CD4-positive, alpha-beta T cell (primary cell): ENCODE results near the gene SLC36A3. TPM values are rescaled to one million over a fixed set of nuclear protein-coding genes. Genes with fewer than 3 reads are reported as not detected.

Experiments
- ATAC-seq: fragments of 200-7000 bp; cut with Tn5 transposase; one replicate; pipeline ENCODE4 v1.10.0; 2022; ENCODE audit warnings: mild to moderate bottlenecking; ENCODE audit not compliant: poor library complexity
- CTCF ChIA-PET: fragments of 350-600 bp; sonication (Branson Sonifier 250); formaldehyde crosslinking; loops from one replicate; lab custom pipeline; 2021; ENCODE audit warnings: antibody characterized with exemption, inconsistent platforms; lab: Charles Lee
- POLR2A ChIA-PET: fragments of 350-600 bp; sonication (Branson Sonifier 250); formaldehyde crosslinking; loops from one replicate; lab custom pipeline; 2021; ENCODE audit warnings: antibody characterized with exemption, inconsistent platforms; lab: Charles Lee
- DNase-seq, 14 experiments: peaks; one replicate each; pipeline ENCODE4 v3.0.0-alpha.2; 2013 to 2020; ENCODE audit warnings: mixed read lengths in 2 of 14
- H3K27ac ChIP-seq, 2 donors: one replicate each; pipeline versions ENCODE4 v1.5.1 to v1.7.0; 2013; ENCODE audit warnings: low read length in 2 of 2, low read depth in 1 of 2, mild to moderate bottlenecking in 1 of 2
- H3K27me3 ChIP-seq, 2 experiments: 1 replicate in 1 of 2; 2 replicates in 1 of 2; pipeline versions ENCODE4 v1.6.1 to v1.7.0; 2013; ENCODE audit warnings: low read length in 2 of 2, control low read depth in 1 of 2, mild to moderate bottlenecking in 1 of 2, moderate library complexity in 1 of 2; ENCODE audit not compliant: insufficient read depth in 2 of 2, control insufficient read depth in 1 of 2
- H3K36me3 ChIP-seq: one replicate; pipeline ENCODE4 v1.6.1; 2013; ENCODE audit warnings: low read length, control low read depth; ENCODE audit not compliant: insufficient read depth
- H3K4me1 ChIP-seq: one replicate; pipeline ENCODE4 v1.6.1; 2013; ENCODE audit warnings: low read length, control low read depth; ENCODE audit not compliant: insufficient read depth
- H3K4me3 ChIP-seq: one replicate; pipeline ENCODE4 v1.5.1; 2013; ENCODE audit warnings: mild to moderate bottlenecking, low read length, moderate library complexity
- H3K9me3 ChIP-seq, 2 experiments: 1 replicate in 1 of 2; 2 replicates in 1 of 2; pipeline versions ENCODE4 v1.6.1 to v1.7.0; 2013; ENCODE audit warnings: low read length in 2 of 2, mild to moderate bottlenecking in 2 of 2, control low read depth in 1 of 2, moderate library complexity in 1 of 2; ENCODE audit not compliant: control insufficient read depth in 1 of 2, insufficient read depth in 1 of 2
- H3K27ac Mint-ChIP-seq: one replicate; pipeline ENCODE4 v1.8.0; 2020; ENCODE audit warnings: mixed read lengths
- H3K27me3 Mint-ChIP-seq: one replicate; pipeline ENCODE4 v1.8.0; 2021; ENCODE audit warnings: mixed read lengths
- H3K36me3 Mint-ChIP-seq: one replicate; pipeline ENCODE4 v1.8.0; 2021; ENCODE audit warnings: low read depth, mixed read lengths
- H3K4me1 Mint-ChIP-seq: one replicate; pipeline ENCODE4 v1.8.0; 2021; ENCODE audit warnings: low read depth, mixed read lengths
- H3K4me3 Mint-ChIP-seq: one replicate; pipeline ENCODE4 v1.8.0; 2020; ENCODE audit warnings: mild to moderate bottlenecking, mixed read lengths
- H3K9me3 Mint-ChIP-seq: one replicate; pipeline ENCODE4 v1.8.0; 2020; ENCODE audit warnings: mixed read lengths
- CTCF ChIP-seq: fragments of 200-600 bp; IDR thresholded peaks from one replicate; pipeline ENCODE4 v1.8.0; 2022; ENCODE audit warnings: antibody characterized with exemption, mild to moderate bottlenecking
- intact Hi-C, 2 experiments: fragments of 100-400 bp; cut with DNase I in 1 of 2; cut with micrococcal nuclease in 1 of 2; formaldehyde crosslinking; loops; one replicate each; pipeline versions ENCODE4 v1.15.1 to v1.9.0; 2023 to 2025; cut with DNase I, micrococcal nuclease
- polyA plus RNA-seq, 2 donors: library from polyadenylated mRNA; unstranded; fragments of 120-200 nt; gene quantifications; one replicate each; pipeline ENCODE4 v1.2.1, GENCODE V29; 2013
- total RNA-seq, 174 experiments: library from RNA in 2 of 174; stranded (reverse) in 2 of 174; gene quantifications; one replicate each; pipeline ENCODE4 v1.2.3 and lab custom pipeline; 2021 to 2026

SLC36A3 gene
- total RNA-seq (not detected), total RNA-seq (lab: John Stamatoyannopoulos, UW) (0 to 0.24 (median 0) reads per million in 172 experiments)
- not detected for polyA plus RNA-seq (2013, experiment 1 of 2)
- polyA plus RNA-seq (2013, experiment 2 of 2), result 0.03 TPM

- ChIA-PET CTCF (no interaction called here), POLR2A (no interaction called here)
- Mint-ChIP-seq H3K27me3 (peaks cover 35% of the 10 kb centered on the region), H3K9me3 (no peaks in the 10 kb centered on the region), H3K27ac (no peak within 1 kb of the TSS), H3K4me3 (no peak within 1 kb of the TSS), H3K36me3 (no peaks in the 10 kb centered on the region), H3K4me1 (no peaks in the 10 kb centered on the region)
- Histone ChIP-seq H3K36me3 (no peaks in the 10 kb centered on the region), H3K9me3 (no peaks in the 10 kb centered on the region), H3K4me1 (no peaks in the 10 kb centered on the region), H3K27ac (no peak within 1 kb of the TSS), H3K27me3 (peaks cover 7 to 13% of the 10 kb centered on the region in 2 experiments), H3K4me3 (no peak within 1 kb of the TSS)
- intact Hi-C loops, result no loop called here
- DNase-seq (no peak), ATAC-seq (no peak)
- TF ChIP-seq CTCF, result no peak
These were observed at the start of gene SLC36A3 for GRCh38 chr5:151303666-151304065. SLC36A3 (minus strand) TSS chr5:151303766; CDS start chr5:151303354, 412 bp downstream.

- TF ChIP-seq CTCF, result no peak
- Mint-ChIP-seq H3K4me1 (no peaks in the 10 kb centered on the region), H3K4me3 (no peak overlapping the region), H3K27ac (no peak overlapping the region), H3K36me3 (no peaks in the 10 kb centered on the region), H3K27me3 (peaks cover 53% of the 10 kb centered on the region), H3K9me3 (no peaks in the 10 kb centered on the region)
- Histone ChIP-seq H3K4me1 (no peaks in the 10 kb centered on the region), H3K36me3 (no peaks in the 10 kb centered on the region), H3K27me3 (peaks cover 11 to 17% of the 10 kb centered on the region in 2 experiments), H3K9me3 (no peaks in the 10 kb centered on the region), H3K27ac (no peak overlapping the region), H3K4me3 (no peak overlapping the region)
- ChIA-PET POLR2A (no interaction called here), CTCF (no interaction called here)
- intact Hi-C loops, result no loop called here
- ATAC-seq (no peak), DNase-seq (no peak)
These were observed 48.1 kb upstream of the SLC36A3 start for GRCh38 chr5:151351671-151352070.

GRCh38 chr5:151348789-151349188 lies 45.2 kb upstream of the SLC36A3 start:
- ChIA-PET POLR2A (no interaction called here), CTCF (no interaction called here)
- peaks cover 18 to 19% of the 10 kb centered on the region in 2 experiments for H3K27me3 ChIP-seq
- H3K9me3 ChIP-seq, result no peaks in the 10 kb centered on the region
- H3K27ac Mint-ChIP-seq, result no peak overlapping the region
- H3K27me3 Mint-ChIP-seq, result peaks cover 63% of the 10 kb centered on the region
- ATAC-seq (no peak), DNase-seq (no peak)
- H3K4me1 Mint-ChIP-seq, result no peaks in the 10 kb centered on the region
- no peak overlapping the region for H3K4me3 ChIP-seq
- no peaks in the 10 kb centered on the region for H3K36me3 ChIP-seq
- H3K36me3 Mint-ChIP-seq, result no peaks in the 10 kb centered on the region
- no peaks in the 10 kb centered on the region for H3K9me3 Mint-ChIP-seq
- H3K4me1 ChIP-seq, result no peaks in the 10 kb centered on the region
- no peak for TF ChIP-seq CTCF
- no peak overlapping the region for H3K4me3 Mint-ChIP-seq
- intact Hi-C loops, result no loop called here
- no peak overlapping the region for H3K27ac ChIP-seq
